COLO829 (cell line): Measurements from ENCODE around the gene IPO11.
"Not testable (repeated sequence)": the region's sequence is repeated elsewhere in the genome, so short reads cannot be mapped to it uniquely, and the experiment has no call there.

Experiments used
- DNase-seq: peaks from one replicate; pipeline ENCODE4 v3.0.0; 2012; ENCODE audit warnings: low spot score

Gene IPO11

GRCh38 chr5:62603934-62604333 is 191.4 kb downstream of the IPO11 start:
- DNase-seq, result no peak

- no peak for DNase-seq
Measured at GRCh38 chr5:62605638-62606037, 193.1 kb downstream of the IPO11 start.

- peak; percentile 7 for DNase-seq
Measured at GRCh38 chr5:62606878-62607277, 194.3 kb downstream of the IPO11 start.

- DNase-seq, result no peak
Measured at GRCh38 chr5:62607615-62608014, 195.1 kb downstream of the IPO11 start.

DNA sequence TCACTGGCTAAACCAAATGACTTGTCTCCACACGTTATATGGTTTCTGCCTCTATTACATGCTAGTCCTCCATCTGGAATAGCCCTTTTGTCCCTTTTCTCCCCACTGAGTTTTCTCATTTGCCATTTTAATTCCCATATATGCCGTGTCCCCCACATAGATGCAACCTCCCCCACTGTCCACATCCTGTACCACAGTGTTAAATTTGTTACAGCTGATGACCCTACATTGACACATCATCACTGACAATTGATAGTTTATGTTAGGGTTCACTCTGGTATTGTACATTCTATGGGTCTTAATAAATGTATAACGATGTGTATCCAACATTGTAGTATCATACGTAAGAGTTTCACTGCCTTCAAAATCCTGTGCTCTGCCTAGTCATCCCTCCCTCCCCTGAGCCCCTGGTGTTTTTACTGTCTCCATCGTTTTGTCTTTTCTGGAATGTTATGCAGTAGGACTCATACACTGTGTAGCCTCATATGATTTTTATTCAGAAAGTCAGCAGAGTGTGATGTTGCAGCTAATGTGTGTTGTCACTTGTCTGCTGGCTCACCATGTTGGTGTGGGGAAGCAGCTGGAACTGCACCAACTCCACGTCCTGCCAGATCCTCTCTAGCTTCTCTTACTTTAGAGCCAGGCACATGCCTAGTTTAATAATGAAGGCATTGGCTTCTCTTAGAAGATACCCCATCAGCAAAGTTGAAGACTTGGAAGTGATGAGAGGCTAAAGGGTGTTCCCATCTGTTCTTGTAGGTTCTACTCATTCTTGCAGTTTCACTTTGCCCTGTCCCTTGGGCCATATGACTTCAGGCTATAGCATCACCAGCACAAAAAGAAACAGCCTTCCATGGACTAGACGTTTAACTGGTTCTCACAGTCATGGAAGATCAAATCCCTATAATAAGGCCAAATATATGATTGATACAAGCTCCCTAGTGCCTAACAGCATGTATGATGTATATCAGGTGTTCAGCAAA is 196.3 kb downstream of the IPO11 start:
- DNase-seq, result no peak

- DNase-seq, result no peak
Measured at GRCh38 chr5:62614355-62614754, 201.8 kb downstream of the IPO11 start.

GRCh38 chr5:62616615-62617277 is 204.2 kb downstream of the IPO11 start:
- no peak for DNase-seq

GRCh38 chr5:62617943-62618342 is 205.4 kb downstream of the IPO11 start:
- DNase-seq, result no peak

DNA sequence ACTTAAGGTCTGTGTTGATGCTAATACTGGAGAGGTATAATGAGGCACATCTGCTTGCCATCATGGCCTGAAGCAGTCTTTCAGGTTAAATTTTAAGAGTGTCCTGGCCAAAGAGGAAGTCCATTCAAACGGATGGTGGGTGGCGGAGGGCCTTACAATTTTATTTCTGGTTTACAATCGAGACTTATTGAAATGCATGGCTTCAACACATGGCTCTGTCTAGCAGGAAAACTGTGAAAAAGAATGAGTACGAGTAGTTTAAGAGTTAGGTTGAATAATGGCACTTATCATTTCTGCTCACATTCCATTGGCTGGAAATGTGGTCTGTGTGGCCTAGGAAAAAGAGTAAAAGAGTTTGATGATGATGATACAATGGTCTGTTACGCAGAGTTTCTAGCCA is 208.2 kb downstream of the IPO11 start:
- DNase-seq, result no peak

DNA sequence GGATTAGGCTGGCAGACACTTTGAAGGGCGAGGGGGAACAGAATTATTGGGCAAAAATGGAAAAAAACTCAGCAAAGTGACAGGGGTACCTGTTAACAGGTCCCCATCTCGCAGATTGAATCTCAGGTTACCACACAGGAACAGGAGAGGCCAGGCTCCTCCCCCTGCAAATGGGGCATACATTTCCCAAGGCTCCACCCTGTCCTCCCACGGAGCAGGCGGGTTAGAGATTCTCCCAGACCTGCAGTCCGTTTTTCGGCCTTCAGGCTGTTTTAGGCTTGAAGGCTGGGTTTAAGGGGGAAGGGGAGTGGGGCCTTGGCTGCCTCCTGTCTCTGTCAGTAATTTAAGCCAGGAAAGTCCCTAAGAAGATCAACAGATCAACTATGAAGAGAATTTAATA is 208.7 kb downstream of the IPO11 start:
- no peak for DNase-seq

DNA sequence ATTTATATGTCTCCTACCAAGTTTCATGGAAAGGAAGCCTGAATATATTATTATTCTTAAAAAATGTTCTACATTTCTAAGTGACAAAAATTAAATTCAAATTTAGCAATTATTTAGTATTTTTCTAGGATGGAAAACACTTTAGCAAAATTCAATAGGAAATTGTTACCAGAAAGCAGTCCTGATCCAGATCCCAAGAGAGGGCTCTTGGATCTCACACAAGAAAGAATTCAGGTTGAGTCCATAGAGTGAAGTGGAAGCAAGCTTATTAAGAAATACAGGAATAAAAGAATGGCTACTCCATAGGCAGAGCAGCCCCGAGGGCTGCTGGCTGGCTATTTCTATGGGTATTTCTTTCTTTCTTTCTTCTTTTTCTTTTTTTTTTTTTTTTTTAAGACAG is 210.7 kb downstream of the IPO11 start:
- DNase-seq, result no peak

DNA sequence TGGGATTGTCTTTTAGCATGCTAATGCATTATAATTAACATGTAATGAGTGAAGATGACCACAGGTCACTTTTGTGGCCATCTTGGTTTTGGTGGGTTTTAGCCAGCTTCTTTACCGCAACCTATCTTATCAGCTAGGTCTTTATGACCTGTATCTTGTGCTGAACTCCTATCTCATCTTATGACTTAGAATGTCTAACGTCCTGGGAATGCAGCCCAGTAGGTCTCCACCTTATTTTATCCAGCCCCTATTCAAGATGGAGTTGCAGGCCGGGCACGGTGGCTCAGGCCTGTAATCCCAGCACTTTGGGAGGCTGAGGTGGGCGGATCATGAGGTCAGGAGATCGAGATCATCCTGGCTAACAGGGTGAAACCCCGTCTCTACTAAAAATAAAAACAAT is 211.9 kb downstream of the IPO11 start:
- DNase-seq, result not testable (repeated sequence)

- no peak for DNase-seq
Measured at GRCh38 chr5:62626534-62626933, 214.0 kb downstream of the IPO11 start.

GRCh38 chr5:62627121-62627520 is 214.6 kb downstream of the IPO11 start:
- no peak for DNase-seq

GRCh38 chr5:62627901-62628300 is 215.3 kb downstream of the IPO11 start:
- no peak for DNase-seq

DNA sequence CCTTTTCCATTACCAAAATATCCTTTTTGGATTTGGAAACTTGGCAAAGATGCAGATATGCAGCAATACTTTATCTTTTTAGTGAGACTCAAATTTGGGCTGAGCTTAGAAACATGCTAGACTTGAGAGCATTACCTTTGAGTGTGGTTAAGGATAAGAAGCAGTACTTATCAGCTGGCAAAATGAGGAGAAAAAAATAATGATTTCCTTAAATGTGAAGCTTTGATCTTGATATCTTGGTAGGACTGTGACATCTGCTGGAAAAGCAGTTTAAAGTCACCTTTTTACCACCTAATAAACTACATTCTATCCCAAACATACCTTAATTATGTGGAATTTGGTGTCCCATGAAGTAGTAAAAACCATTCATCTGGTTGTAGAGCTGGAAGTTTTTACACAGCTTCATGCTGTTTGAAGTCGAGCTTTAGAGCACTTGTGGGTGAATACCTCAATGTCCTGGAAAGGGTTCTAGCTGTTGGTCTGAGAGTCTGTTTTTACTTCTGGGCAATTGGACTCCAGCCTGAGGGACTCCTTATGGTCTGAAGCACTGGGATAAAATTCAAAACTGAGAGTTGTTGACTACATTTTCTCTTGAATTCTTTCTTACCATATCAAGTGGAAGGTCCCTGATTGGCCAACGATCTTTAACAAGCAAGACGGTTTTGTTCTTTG is 219.5 kb downstream of the IPO11 start:
- no peak for DNase-seq

DNA sequence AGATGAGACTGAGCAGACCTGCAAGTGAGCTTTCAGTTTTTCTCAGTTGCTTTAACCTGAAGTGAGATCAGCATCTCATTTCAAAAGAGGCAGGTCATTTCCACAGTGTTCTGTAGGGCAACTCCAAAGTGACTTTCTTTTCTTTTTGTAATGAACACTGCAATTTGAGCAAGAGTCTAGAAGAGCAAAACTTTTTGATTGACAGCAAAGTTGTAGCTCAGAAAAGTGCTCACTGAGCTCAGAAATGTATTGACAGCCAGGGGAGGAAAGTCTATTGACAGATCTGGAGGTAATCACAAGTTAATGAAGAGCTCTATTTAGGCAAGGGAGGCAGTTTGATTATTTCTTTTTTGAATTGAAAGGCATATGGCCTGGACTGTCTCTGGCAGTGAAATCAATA is 220.7 kb downstream of the IPO11 start:
- no peak for DNase-seq

GRCh38 chr5:62640446-62640845 is 227.9 kb downstream of the IPO11 start:
- DNase-seq, result no peak

DNA sequence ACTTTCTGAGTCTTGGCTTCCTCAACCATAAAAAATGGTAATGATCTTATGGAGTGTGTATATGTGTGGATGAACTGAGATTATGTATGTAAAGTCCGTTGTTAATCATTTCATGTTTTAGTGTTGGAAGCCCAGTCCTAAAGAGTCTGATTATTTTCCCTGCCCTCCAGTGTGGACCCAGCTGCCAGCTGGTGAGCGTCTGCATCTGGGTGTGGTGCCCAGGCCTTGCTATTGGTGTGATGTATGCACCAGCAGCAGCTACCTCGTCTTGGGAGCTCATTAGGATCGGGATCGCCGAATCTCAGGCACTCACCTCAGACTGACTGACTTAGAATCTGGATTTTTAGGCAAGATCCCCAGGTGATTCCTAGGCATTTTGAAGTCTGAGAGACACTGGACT is 229.9 kb downstream of the IPO11 start:
- no peak for DNase-seq

- DNase-seq, result no peak
Measured at GRCh38 chr5:62643556-62644451, 231.2 kb downstream of the IPO11 start.

DNA sequence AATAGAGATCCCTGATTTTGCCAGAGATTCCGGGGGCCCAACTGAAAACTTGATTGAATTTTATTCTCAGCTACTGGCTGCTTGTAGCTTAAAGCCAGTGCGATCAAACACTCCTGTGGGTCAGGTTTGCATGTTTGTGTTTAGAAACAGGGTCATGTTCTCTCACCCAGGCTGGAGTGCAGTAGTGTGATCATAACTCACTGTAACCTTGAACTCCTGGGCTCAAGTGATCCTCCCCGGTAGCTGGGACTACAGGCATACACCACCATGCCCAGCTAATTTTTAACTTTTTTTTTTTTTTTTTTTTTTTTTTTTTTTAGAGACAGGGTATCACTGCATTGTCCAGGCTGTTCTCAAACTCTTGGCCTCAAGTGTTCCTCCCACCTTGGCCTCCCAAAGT is 232.7 kb downstream of the IPO11 start:
- DNase-seq, result no peak

- no peak for DNase-seq
Measured at GRCh38 chr5:62647241-62647640, 234.7 kb downstream of the IPO11 start.
